ENCODE measurements around the gene MRPL18. TPM values are rescaled to one million over a fixed set of nuclear protein-coding genes. Genes with fewer than 3 reads are reported as not detected.
A peak's percentile ranks its signal among the peaks of the same experiment; 100 is the strongest.

MRPL18 gene
- total and polyA plus RNA-seq, 2 of the 8 experiments (the other 6 are each of a cell fraction or from before 2014, with no cell fraction given): 58.7 to 79.8 TPM

GRCh38 chr6:159762681-159763293 is 27.5 kb upstream of the MRPL18 start:
- Histone ChIP-seq H3K23ac (ENCODE audit: insufficient read length) (no peak overlapping the region), H2AK5ac (ENCODE audit: low read depth, low read length) (peak overlapping the region; percentile 56), H4K91ac (replicated peaks; ENCODE audit: insufficient read length, low read length) (peak overlapping the region; percentile 91), H3K9ac (replicated peaks in 1 of 4; ENCODE audit: extremely low read depth in 1 of 4, low read depth in 3 of 4, low read length in 3 of 4) (peak overlapping the region; percentile 39 to 95 (median 84)), H4K20me1 (replicated peaks in 1 of 2; ENCODE audit: control insufficient read depth in 1 of 2, insufficient read depth in 2 of 2, low read length in 2 of 2) (peaks cover 0 to 7% of the 10 kb centered on the region in 2 experiments), H3K23me2 (ENCODE audit: low read depth, low read length) (peaks cover 11% of the 10 kb centered on the region), H2AFZ (ENCODE audit: low read length) (0 out of 2 replicates have a peak overlapping the region, but pooled peaks have one; percentile 0), H4K8ac (ENCODE audit: extremely low read depth, insufficient read depth, low read length) (peak overlapping the region; percentile 47), H2BK120ac (replicated peaks; ENCODE audit: low read depth, low read length) (peak overlapping the region; percentile 81), H3K27me3 (replicated peaks in 1 of 4; ENCODE audit: control insufficient read depth in 3 of 4, extremely low read depth in 1 of 4, insufficient read depth in 3 of 4, low read length in 3 of 4) (no peaks in the 10 kb centered on the region), H2BK12ac (ENCODE audit: low read depth, low read length) (peak overlapping the region; percentile 96), H3K79me2 (ENCODE audit: control insufficient read depth in 1 of 2, insufficient read depth in 2 of 2, low read length in 2 of 2) (peaks cover 0 to 15% of the 10 kb centered on the region in 2 experiments; a peak in 2 of 4 replicates), H3K9me3 (ENCODE audit: insufficient read depth in 2 of 2, low read depth in 1 of 2, low read length in 1 of 2) (no peaks in the 10 kb centered on the region), H3K4me2 (ENCODE audit: insufficient read depth in 1 of 2, low read depth in 2 of 2, low read length in 2 of 2) (peak overlapping the region; percentile 90 to 97), H2BK5ac (ENCODE audit: low read depth, low read length) (peak overlapping the region; percentile 97), H4K5ac (ENCODE audit: insufficient read length, low read depth, low read length) (peak overlapping the region; percentile 35), H3K18ac (ENCODE audit: extremely low read depth, low read length) (peak overlapping the region; percentile 62), H3K4me3 (ENCODE audit: extremely low read depth in 1 of 4, insufficient read depth in 2 of 4, low read depth in 3 of 4, low read length in 4 of 4) (peak overlapping the region; percentile 87 to 98 (median 90)), H3K56ac (replicated peaks; ENCODE audit: insufficient read length, low read depth, low read length) (peak overlapping the region; percentile 57), H3K14ac (ENCODE audit: insufficient read length) (peak overlapping the region; percentile 20), H3K27ac (ENCODE audit: low read depth, low read length) (peak overlapping the region; percentile 57; the same call in 1 of the 2 replicates), H2BK20ac (ENCODE audit: low read length) (no peak overlapping the region), H2BK15ac (ENCODE audit: low read length) (peak overlapping the region; percentile 90; the same call in 1 of the 2 replicates), H3K36me3 (ENCODE audit: control insufficient read depth in 2 of 4, insufficient read depth in 4 of 4, low read length in 3 of 4) (peaks cover 9 to 56% (median 37%) of the 10 kb centered on the region in 4 experiments; a peak in 7 of 8 replicates), H3K4ac (replicated peaks; ENCODE audit: insufficient read length, low read depth, low read length) (peak overlapping the region; percentile 55), H3K4me1 (replicated peaks in 1 of 4; ENCODE audit: control insufficient read depth in 3 of 4, insufficient read depth in 4 of 4, low read length in 3 of 4) (peaks cover 6 to 15% (median 12%) of the 10 kb centered on the region in 4 experiments; a peak in 6 of 7 replicates), H3K79me1 (ENCODE audit: low read depth, low read length) (peaks cover 10% of the 10 kb centered on the region; the same call in 1 of the 2 replicates)
- no peak for DNase-seq (ENCODE audit: low read depth in 1 of 2, low spot score in 2 of 2)
- FAIRE-seq: no peak
- WGBS, 2 experiments (ENCODE audit: extremely low coverage in 1 of 2, insufficient coverage in 1 of 2, insufficient read length in 1 of 2, insufficient replicate concordance in 2 of 2, low coverage in 1 of 2, low lambda C conversion rate in 2 of 2, missing lambda C conversion rate in 1 of 2): 46% methylated on average over 13 of the region's 16 CpGs; no CpG with 5 or more reads in 1 of the 2 experiments
- CTCF ChIA-PET (ENCODE audit: partially characterized antibody): interaction anchor here (1.0 kb wide), 1 partner anchor 33 kb away, joined by 3 read pairs; no protein-coding TSS in a partner anchor
- POLR2A ChIA-PET (ENCODE audit: partially characterized antibody): interaction anchor here (0.9 to 6.0 kb wide), 7 partner anchors 9 to 71 kb away, joined by 3 to 86 read pairs (median 11); partner anchors contain the start of gene WTAP
- TF ChIP-seq SAP30 (IDR thresholded peaks at IDR 0.05; ENCODE audit: insufficient read depth, insufficient replicate concordance, low read length): peak; percentile 18
- TF ChIP-seq CTBP2 (IDR thresholded peaks at IDR 0.05; ENCODE audit: borderline replicate concordance, insufficient read depth, insufficient read length, low read length): no peak

Measured in H1 (cell line).